Astrocyte of the spinal cord (primary cell): Measurements from ENCODE around the gene TMEM30A.

Source experiments
- DNase-seq: peaks from one replicate; pipeline ENCODE4 v3.0.0; 2011; ENCODE audit warnings: low read depth, low spot score
- H3K4me3 ChIP-seq: 2 replicates; pipeline ENCODE4 v1.5.1; 2011; ENCODE audit warnings: low read depth, mild to moderate bottlenecking, low read length, moderate library complexity
- CTCF ChIP-seq: IDR thresholded peaks from 2 replicates; pipeline ENCODE4 v1.5.1; 2012; ENCODE audit warnings: low read depth, mild to moderate bottlenecking, low read length, inconsistent platforms
- in situ Hi-C: cut with HindIII; loops from 2 replicates; pipeline ENCODE4 v1.10.0; 2017; ENCODE audit warnings: low sequenced_read_pairs

Gene TMEM30A

GRCh38 chr6:75224303-75224926, 60.2 kb downstream of the TMEM30A start:
- no peak for TF ChIP-seq CTCF
- no peak for DNase-seq
- in situ Hi-C loops: no loop called here
- no peak overlapping the region for H3K4me3 ChIP-seq

GRCh38 chr6:75223428-75223827, 61.2 kb downstream of the TMEM30A start:
- DNase-seq: no peak
- TF ChIP-seq CTCF: no peak
- no peak overlapping the region for H3K4me3 ChIP-seq
- in situ Hi-C loops: no loop called here

- in situ Hi-C loops: no loop called here
- no peak overlapping the region for H3K4me3 ChIP-seq
- no peak for DNase-seq
- no peak for TF ChIP-seq CTCF
Measured at GRCh38 chr6:75222261-75222660, 62.3 kb downstream of the TMEM30A start.

- DNase-seq: no peak
- no peak for TF ChIP-seq CTCF
- in situ Hi-C loops: no loop called here
- no peak overlapping the region for H3K4me3 ChIP-seq
Measured at GRCh38 chr6:75221116-75221515, 63.5 kb downstream of the TMEM30A start.

- H3K4me3 ChIP-seq: no peak overlapping the region
- in situ Hi-C loops: no loop called here
- DNase-seq: no peak
- TF ChIP-seq CTCF: no peak
Measured at GRCh38 chr6:75220357-75220756, 64.2 kb downstream of the TMEM30A start.

- no peak overlapping the region for H3K4me3 ChIP-seq
- in situ Hi-C loops: no loop called here
- no peak for TF ChIP-seq CTCF
- no peak for DNase-seq
Measured at GRCh38 chr6:75219263-75219662, 65.3 kb downstream of the TMEM30A start.
